K562 (cell line): ENCODE data around the gene ANAPC16. TPM values are rescaled to one million over a fixed set of nuclear protein-coding genes. Genes with fewer than 3 reads are reported as not detected.

Experiments used
- BCOR ChIP-seq: fragments of 450-650 bp; IDR thresholded peaks from 2 replicates; pipeline ENCODE4 v1.6.1; 2016
- DPF2 ChIP-seq: fragments of 450-650 bp; IDR thresholded peaks from 2 replicates; pipeline ENCODE4 v1.6.1; 2016
- ELF2 ChIP-seq: fragments of 250-450 bp; sonication (Bioruptor Pico); IDR thresholded peaks from 2 replicates; pipeline ENCODE4 v1.5.0; 2021; ENCODE audit warnings: mild to moderate bottlenecking
- ELK3 ChIP-seq: fragments of 450-650 bp; formaldehyde crosslinking; IDR thresholded peaks from 2 replicates; pipeline ENCODE4 v1.4.0; 2020; ENCODE audit warnings: mild to moderate bottlenecking
- FIP1L1 ChIP-seq: fragments of 200-400 bp; formaldehyde crosslinking; IDR thresholded peaks from 2 replicates; pipeline ENCODE4 v1.6.1; 2018; ENCODE audit warnings: mild to moderate bottlenecking, low read depth, low read length; ENCODE audit not compliant: poor library complexity, severe bottlenecking
- KDM4B ChIP-seq, 2 experiments: fragments of 450-650 bp in 1 of 2; sonication (generic) in 1 of 2; IDR thresholded peaks; 2 replicates each; pipeline ENCODE4 v1.6.1; 2016 to 2017; ENCODE audit warnings: borderline replicate concordance in 2 of 2, antibody characterized with exemption in 1 of 2, low read depth in 1 of 2, mild to moderate bottlenecking in 1 of 2
- KHSRP ChIP-seq: fragments of 450-650 bp; IDR thresholded peaks from 2 replicates; pipeline ENCODE4 v1.6.1; 2017
- MAFK ChIP-seq: IDR thresholded peaks from 2 replicates; pipeline ENCODE4 v1.6.1; 2011; ENCODE audit warnings: low read length, improper control_type of control experiment
- NRF1 ChIP-seq, 2 experiments: fragments of 450-650 bp; IDR thresholded peaks in 1 of 2; conservative IDR thresholded peaks in 1 of 2; 2 replicates each; pipeline ENCODE4 v1.6.1; 2014; ENCODE audit warnings: mild to moderate bottlenecking in 2 of 2
- RBBP5 ChIP-seq: fragments of 200-600 bp; sonication (generic); IDR thresholded peaks from 2 replicates; pipeline ENCODE4 v1.6.1; 2012; ENCODE audit warnings: borderline replicate concordance, mild to moderate bottlenecking, low read length, control low read depth, inconsistent platforms; ENCODE audit not compliant: insufficient read depth, poor library complexity, severe bottlenecking
- RERE ChIP-seq: sonication (generic); formaldehyde crosslinking; IDR thresholded peaks from 2 replicates; pipeline ENCODE4 v1.8.0; 2023; ENCODE audit warnings: missing genetic modification reagents, mild to moderate bottlenecking, borderline replicate concordance
- SMARCA5 ChIP-seq: fragments of 450-650 bp; IDR thresholded peaks from 2 replicates; pipeline ENCODE4 v1.6.1; 2016
- SUPT5H ChIP-seq: fragments of 450-650 bp; IDR thresholded peaks from 2 replicates; pipeline ENCODE4 v1.6.1; 2016
- TRIM24 ChIP-seq, 2 experiments: fragments of 450-650 bp; IDR thresholded peaks; 2 replicates each; pipeline ENCODE4 v1.6.1; 2016
- ZBTB43 ChIP-seq: sonication (generic); formaldehyde crosslinking; IDR thresholded peaks from 2 replicates; pipeline ENCODE4 v1.8.0; 2023; ENCODE audit warnings: mild to moderate bottlenecking, missing genetic modification reagents
- polyA plus RNA-seq, 8 experiments: library from polyadenylated mRNA; depleted of rRNA in 4 of 8; stranded (reverse) in 5 of 8; unstranded in 3 of 8; fragments of >200 nt; fragmentation: Nextera tagmentation in 2 of 8; fragmentation: Illumina TruSeq in 1 of 8; extraction: Ambion mirVana in 2 of 8; extraction: Trizol in 1 of 8; gene quantifications; 2 replicates each; pipeline versions ENCODE4 v1.2.1 to v1.2.3, GENCODE V29; 2011 to 2014; ENCODE audit warnings: inconsistent platforms in 1 of 8, missing spikeins in 1 of 8
- total RNA-seq, 7 experiments: library from RNA; depleted of rRNA in 6 of 7; stranded (reverse); fragments of >200 nt in 6 of 7; fragmentation: Illumina TruSeq in 2 of 7; extraction: Trizol in 2 of 7; gene quantifications; 2 replicates each; pipeline versions ENCODE4 v1.2.1 to v1.2.3, GENCODE V29; 2011 to 2021; ENCODE audit warnings: low replicate concordance in 1 of 7
- TF ChIP-seq, protein P1 (sequence below): fragments of 450-650 bp; formaldehyde crosslinking; conservative IDR thresholded peaks from 2 replicates; pipeline ENCODE4 v1.4.0; 2022; ENCODE audit warnings: mild to moderate bottlenecking, missing genetic modification characterization
- TF ChIP-seq, protein P2 (sequence below): conservative IDR thresholded peaks from 2 replicates; pipeline ENCODE4 v1.6.1; 2011; ENCODE audit warnings: low read depth, mild to moderate bottlenecking, low read length; ENCODE audit not compliant: control insufficient read depth

The ANAPC16 gene
- total and polyA plus RNA-seq, 9 of the 15 experiments (the other 6 are each of a cell fraction or from before 2014, with no cell fraction given): 42.6 to 208 (median 108) TPM

DNA sequence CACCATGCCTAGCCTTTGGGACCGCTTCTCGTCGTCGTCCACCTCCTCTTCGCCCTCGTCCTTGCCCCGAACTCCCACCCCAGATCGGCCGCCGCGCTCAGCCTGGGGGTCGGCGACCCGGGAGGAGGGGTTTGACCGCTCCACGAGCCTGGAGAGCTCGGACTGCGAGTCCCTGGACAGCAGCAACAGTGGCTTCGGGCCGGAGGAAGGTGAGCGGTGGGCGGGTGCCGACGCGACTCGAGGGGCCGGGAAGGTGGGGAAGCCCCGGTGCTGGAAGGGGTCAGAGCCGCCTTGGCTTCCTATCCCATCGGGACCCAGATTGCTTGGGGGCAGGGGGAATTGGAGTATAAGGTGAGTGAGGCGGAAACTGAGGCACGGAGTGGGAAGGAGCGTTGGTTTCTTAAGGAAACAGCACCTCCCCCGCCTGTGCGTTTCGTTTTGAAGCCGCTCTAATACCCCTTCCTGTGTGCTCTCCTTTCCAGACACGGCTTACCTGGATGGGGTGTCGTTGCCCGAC lies 58.5 kb downstream of the ANAPC16 start (continued):
- TF ChIP-seq, protein P1, sequence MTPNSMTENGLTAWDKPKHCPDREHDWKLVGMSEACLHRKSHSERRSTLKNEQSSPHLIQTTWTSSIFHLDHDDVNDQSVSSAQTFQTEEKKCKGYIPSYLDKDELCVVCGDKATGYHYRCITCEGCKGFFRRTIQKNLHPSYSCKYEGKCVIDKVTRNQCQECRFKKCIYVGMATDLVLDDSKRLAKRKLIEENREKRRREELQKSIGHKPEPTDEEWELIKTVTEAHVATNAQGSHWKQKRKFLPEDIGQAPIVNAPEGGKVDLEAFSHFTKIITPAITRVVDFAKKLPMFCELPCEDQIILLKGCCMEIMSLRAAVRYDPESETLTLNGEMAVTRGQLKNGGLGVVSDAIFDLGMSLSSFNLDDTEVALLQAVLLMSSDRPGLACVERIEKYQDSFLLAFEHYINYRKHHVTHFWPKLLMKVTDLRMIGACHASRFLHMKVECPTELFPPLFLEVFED (CRISPR knock-in tag): no peak
- peak; percentile 67; the same call in 1 of the 2 replicates for TF ChIP-seq ELF2
- 0 out of 2 replicates have a peak, but pooled peaks have one; percentile 31 for TF ChIP-seq KHSRP
- TF ChIP-seq, protein P2, sequence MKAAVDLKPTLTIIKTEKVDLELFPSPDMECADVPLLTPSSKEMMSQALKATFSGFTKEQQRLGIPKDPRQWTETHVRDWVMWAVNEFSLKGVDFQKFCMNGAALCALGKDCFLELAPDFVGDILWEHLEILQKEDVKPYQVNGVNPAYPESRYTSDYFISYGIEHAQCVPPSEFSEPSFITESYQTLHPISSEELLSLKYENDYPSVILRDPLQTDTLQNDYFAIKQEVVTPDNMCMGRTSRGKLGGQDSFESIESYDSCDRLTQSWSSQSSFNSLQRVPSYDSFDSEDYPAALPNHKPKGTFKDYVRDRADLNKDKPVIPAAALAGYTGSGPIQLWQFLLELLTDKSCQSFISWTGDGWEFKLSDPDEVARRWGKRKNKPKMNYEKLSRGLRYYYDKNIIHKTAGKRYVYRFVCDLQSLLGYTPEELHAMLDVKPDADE: no peak
- no peak for TF ChIP-seq NRF1 (conservative IDR thresholded peaks at IDR 0.05 in 1 of 2, IDR thresholded peaks at IDR 0.05 in 1 of 2)
- 0 out of 4 replicates have a peak, but pooled peaks of 1 of the 2 experiments have one; percentile 22 for TF ChIP-seq KDM4B (IDR thresholded peaks at IDR 0.05; ENCODE audit: borderline replicate concordance in 2 of 2, low read depth in 1 of 2)
- TF ChIP-seq RBBP5: peak; percentile 44
- no peak for TF ChIP-seq SUPT5H
- peak; percentile 61 for TF ChIP-seq BCOR
- no peak for TF ChIP-seq ELK3
- TF ChIP-seq DPF2: no peak
- peak; percentile 24 to 58; a peak in 3 of 4 replicates for TF ChIP-seq TRIM24 (IDR thresholded peaks at IDR 0.05)
- TF ChIP-seq MAFK: no peak
- TF ChIP-seq FIP1L1: peak; percentile 97
- TF ChIP-seq ZBTB43: no peak
- 0 out of 2 replicates have a peak, but pooled peaks have one; percentile 34 for TF ChIP-seq SMARCA5
- TF ChIP-seq RERE (CRISPR knock-in tag): 0 out of 2 replicates have a peak, but pooled peaks have one; percentile 84
